Activated gamma-delta T cell (primary cell): ENCODE results near the gene ATP5ME.
"Not testable (repeated sequence)": the region's sequence is repeated elsewhere in the genome, so short reads cannot be mapped to it uniquely, and the experiment has no call there.

Source experiments
- DNase-seq: peaks from one replicate; lab custom pipeline; 2025; lab: John Stamatoyannopoulos, UW

Gene ATP5ME

DNA sequence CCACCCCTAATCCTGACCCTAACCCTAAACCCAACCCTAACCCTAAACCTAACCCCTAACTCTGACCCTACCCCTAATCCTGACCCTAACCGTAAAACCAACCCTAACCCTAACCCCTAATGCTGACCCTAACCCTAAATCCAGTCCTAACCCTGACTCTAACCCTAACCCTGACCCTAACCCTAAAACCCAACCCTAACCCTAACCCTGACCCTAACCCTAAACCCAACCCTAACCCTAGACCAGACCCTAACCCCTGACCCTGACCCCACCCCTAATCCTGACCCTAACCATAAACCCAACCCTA lies 30.8 kb upstream of the ATP5ME start:
- DNase-seq: no peak

GRCh38 chr4:704198-704891 lies 30.3 kb upstream of the ATP5ME start:
- peak; percentile 18 for DNase-seq

GRCh38 chr4:703336-704197 lies 29.5 kb upstream of the ATP5ME start:
- DNase-seq: no peak

- DNase-seq: no peak
Observed at GRCh38 chr4:702618-703048, 28.6 kb upstream of the ATP5ME start.

- DNase-seq: no peak
Observed at GRCh38 chr4:700587-701264, 26.6 kb upstream of the ATP5ME start.

- no peak for DNase-seq
Observed at GRCh38 chr4:699816-700580, 25.9 kb upstream of the ATP5ME start.

DNA sequence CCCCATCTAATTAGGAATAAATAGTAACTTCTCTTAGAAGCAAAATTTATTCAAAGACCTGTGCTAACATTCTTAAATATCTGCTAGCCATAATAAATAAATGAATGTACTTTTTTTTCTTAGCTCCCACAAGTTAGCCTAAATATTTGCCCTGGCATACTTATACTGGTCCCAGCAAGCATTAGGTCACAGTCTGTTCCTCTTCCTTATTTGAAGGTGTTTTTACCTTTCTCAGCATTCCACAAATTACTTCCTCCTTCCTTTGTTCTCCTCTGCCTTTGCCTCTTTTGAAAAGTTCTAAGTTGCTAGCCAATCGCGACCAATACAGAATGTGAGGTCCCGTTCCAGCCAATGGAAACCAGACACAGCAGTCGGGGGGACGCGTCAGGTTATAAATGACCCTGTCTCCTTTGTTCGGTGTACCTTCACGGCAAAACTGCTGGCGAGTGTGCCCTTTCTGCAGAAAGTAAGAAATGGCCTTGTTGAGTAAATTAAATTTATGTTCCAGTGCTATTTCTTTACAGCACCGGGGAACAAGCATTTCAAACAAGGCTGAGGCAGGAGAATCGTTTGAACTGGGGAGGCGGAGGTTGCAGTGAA lies 20.4 kb upstream of the ATP5ME start:
- not testable (repeated sequence) for DNase-seq

DNA sequence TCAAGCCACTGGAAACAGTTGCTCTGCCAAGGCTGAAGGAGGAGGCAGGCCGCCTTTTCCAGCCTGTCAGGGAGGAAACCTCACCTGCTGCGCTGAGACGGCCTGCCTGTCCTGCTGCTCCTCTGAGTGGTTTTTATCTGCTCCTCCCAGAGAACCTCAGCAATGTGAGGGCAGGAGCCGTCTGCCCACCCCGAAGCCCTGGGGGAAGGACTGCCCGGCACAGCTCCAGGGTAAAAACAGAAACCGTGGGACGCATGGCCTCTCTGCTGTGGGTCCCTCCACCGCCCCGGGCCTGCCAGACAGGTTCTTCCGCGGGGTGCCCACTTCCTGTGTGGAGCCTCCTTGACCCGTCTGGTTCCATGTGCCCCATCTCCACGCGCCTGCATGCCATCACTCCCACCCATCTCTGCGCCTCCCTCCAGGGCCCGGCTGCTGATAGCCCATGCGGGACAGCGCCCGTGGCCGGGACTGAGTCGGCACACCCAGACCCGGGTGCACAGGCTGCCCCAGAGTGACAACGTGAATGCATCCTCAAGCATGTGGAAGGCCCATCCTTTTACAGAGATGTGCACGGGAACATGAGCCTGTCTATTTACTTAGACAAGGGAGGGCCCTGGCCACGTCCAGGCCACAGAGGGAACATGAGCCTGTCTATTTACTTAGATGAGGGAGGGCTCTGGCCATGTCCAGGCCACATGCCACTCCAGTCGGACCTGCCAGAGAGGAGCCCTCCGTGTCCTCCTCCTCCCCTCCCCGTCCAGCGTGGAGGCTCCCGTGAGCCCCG lies 18.9 kb upstream of the ATP5ME start:
- DNase-seq: no peak

- no peak for DNase-seq
Observed at GRCh38 chr4:689723-690122, 15.6 kb upstream of the ATP5ME start.

DNA sequence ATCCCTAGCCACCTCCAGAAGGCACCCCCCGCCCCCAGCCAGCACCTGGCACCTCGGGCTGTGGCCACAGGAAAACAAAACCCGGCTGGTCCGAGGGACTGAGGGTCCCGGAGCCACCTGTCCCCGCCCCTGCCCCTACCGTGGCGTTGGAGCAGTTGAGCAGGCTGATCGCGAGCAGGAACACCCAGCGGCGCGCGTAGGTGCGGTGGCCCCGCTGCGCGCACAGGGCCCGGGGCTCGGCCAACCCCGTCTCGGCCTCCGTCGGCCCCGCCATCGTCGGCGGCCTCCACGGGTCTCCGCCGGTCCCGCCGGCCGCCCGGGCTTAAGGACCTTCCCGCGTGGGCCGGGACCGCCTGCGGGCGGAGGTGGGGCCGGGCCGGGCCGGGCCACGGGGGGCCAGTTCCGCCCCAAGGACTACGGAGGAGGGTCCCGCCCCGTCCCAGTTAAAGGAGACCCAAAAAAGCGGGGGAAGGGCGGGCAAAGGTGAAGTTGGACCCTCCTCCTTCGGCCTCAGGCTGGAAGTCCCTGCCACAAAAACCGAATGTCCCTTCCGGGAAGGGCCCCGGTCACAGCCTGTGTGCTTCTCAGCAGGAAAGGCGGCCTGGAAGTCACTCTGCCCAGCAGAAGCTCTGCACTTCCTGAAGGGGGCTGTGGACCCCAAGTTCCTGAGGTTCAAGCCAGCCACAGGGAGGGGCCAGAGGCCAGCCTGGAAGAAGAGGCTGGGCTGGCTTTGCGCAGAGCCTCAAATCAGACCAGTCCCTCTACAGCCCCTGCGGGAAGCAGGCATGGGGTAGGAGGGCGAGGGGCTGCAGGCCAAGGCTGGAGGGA lies 15.0 kb upstream of the ATP5ME start, which contains the start of gene SLC49A3:
Gene SLC49A3 (minus strand): TSS at position 298 of the 828 bp plus-strand sequence. CDS start 24 bp downstream, at position 274.
- no peak for DNase-seq

DNA sequence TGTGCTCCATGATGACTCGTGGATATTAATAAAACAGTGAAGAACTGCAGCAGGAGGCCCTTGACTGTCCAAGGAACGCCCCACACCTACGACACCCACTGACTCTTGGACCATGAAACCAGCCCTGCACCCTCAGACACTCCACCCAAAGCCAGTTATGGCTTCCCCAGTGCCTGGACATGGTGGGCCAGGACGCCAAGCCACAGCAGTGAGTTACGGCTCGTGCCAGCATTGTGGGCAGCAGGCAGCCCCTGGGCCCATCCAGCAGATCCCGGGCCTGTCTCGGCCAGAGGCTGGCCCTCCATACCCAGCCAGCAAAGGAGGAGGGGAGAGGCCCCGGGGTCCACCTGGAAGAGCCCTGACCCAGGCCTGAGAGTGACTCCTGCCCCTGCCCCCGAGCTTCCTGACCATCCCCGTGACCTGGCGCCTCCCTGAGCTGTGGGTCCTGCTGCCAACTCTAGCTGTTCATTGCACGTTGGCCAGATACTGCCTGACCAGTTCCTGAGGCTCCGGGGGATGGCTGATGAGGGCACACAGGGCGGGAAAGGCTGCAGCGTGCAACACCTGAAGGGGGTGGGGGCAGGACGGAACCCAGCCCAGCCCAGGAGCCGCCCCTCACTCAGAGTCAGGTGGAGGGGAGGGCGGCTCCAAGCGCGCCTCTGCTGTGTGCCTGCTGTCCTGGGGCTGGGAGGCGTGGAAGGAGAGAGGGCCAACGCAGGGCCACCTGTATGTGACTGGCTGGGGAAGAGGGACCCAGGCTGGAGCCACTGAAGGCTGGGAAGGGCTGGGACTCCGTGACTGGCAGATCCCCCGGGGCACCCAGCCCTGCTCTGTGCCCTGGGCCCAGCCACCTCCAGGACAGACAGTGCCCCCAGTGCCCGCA lies 14.1 kb upstream of the ATP5ME start:
- no peak for DNase-seq

DNA sequence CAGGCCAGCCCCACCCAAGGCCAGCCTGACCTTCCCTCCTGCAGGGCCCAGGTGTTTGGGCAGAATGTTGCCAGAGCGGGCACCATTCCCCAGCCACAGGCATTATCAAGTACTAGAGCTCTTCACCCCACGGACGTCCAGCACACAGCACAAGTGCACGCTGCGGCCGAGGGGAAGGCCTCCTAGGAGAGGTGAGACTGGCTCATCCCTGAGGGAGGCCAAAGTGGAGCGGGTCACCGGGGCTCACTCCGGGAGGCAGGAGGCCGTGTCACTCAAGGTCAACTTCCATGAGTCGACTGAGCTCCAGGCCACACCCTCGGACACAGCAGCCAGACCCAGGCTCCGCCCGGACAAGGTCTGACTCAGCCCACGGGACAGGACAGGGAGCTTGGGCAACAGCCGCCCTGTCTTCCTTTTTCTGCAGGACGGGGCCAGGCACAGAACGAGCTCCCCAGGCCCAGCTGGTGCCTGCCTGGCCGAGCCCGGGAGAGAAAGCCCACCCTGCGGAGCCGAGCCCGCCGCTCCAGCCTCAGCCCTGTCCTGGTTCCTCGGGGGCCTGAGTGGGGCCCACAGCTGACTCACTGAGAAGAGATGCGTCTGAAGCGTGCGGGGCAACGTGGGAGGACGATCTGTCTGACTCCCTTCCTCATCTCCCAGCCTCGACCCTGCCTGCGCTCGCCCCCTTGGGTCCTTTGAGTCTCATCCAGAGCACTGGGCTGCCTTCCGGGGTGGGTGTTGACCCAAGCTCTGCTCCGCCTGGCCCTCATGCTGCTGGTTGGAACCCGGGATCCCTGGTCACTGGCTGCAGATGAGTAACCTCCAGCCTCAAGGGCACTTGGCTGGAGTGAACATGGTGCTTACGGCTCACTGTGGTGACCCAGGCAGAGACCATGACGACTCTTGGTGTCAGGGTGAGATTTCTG lies 13.2 kb upstream of the ATP5ME start:
- DNase-seq: no peak

DNA sequence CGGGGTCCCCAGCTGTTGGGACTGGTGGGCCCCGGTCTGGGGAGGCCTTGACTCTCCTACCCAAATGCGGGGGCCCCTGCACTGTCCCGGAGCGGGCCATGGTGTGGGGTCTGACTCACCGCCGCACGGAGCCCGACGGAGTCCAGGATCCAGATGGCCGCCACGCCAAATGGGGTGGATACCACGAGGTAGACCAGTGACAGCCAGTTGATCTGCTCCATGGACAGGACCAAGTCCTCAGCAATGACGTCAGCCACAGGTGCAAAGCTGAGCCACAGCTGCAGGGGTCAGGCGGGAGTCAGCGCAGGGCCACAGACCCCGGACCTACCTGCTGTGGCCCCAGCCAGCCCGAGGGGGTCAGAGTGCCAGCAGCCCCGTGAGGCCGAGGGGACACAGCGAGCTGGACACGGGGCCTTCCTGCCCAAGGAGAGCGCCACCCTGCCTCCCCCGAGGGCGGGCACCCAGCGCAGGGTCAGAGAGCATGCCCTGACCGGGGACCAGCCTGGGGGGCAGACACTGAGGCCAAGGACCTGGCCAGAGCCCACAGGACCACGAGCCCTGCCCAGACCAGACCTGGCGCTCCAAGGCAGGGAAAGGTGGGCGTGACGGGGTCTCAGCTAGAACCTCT lies 12.5 kb upstream of the ATP5ME start:
- DNase-seq: no peak

GRCh38 chr4:685679-686412 lies 11.8 kb upstream of the ATP5ME start:
- no peak for DNase-seq

DNA sequence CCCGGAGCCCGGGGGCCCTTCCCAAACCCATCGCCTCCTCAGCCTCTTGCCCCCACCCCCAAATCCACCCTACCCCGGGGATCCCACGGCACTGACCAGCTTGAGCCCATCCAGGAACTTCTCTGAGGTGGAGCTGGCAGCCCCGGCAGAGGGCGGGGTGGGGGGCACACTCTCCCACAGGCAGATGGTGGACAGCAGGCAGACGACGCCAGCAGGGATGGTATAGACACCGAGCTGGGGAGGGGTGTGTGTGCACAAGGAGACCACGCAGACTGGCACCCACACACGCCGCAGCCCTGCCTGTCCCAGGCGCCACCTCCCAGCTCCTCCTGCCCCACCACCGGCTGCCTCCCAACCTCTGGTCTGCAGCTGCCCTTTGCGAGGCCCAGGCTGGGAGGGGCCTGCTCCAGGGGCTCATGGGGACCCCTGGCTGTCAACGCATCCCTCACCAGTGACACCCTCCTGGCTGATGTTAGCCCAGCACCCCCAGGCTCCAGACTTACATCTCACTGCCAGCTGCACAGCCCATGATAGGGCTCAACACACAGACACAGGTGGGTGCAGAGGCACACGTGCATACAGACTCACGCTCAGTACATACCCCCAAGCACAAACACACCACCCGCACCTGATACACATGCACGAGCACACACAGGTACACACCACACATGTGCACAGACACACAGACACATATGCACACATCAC lies 10.7 kb upstream of the ATP5ME start:
- DNase-seq: no peak
